Suppressor macrophage treated with lipopolysaccharide for 1 hour (primary cell): ENCODE measurements around the gene SLC17A6.

Experiments
- DNase-seq, 3 donors: peaks; one replicate each; pipeline ENCODE4 v3.0.0-alpha.2; 2020 to 2022

SLC17A6 gene

GRCh38 chr11:22337596-22338485 is at the start of gene SLC17A6:
Gene SLC17A6, plus strand, starts transcription at chr11:22338381. Its CDS starts 153 bp downstream, at chr11:22338534.
- peak; percentile 27 to 68 (median 64) for DNase-seq

GRCh38 chr11:22302368-22302767 is 35.8 kb upstream of the SLC17A6 start:
- no peak for DNase-seq

GRCh38 chr11:22304337-22304961 is 33.7 kb upstream of the SLC17A6 start:
- peak; percentile 25 to 77 (median 75) for DNase-seq

GRCh38 chr11:22317656-22318055 is 20.5 kb upstream of the SLC17A6 start:
- no peak for DNase-seq

- DNase-seq = no peak
Measured at GRCh38 chr11:22331771-22332170, 6.4 kb upstream of the SLC17A6 start.

GRCh38 chr11:22336587-22336986 is 1.6 kb upstream of the SLC17A6 start:
- DNase-seq = no peak

- no peak for DNase-seq
Measured at GRCh38 chr11:22339611-22340010, 1.4 kb downstream of the SLC17A6 start.

GRCh38 chr11:22340235-22340634 is 2.1 kb downstream of the SLC17A6 start:
- no peak for DNase-seq

GRCh38 chr11:22340701-22341587 is 2.8 kb downstream of the SLC17A6 start:
- DNase-seq = no peak

GRCh38 chr11:22341588-22341931 is 3.4 kb downstream of the SLC17A6 start:
- DNase-seq = no peak

GRCh38 chr11:22342211-22343031 is 4.2 kb downstream of the SLC17A6 start:
- DNase-seq = no peak

- DNase-seq = no peak
Measured at GRCh38 chr11:22343032-22343324, 4.8 kb downstream of the SLC17A6 start.

- DNase-seq = no peak
Measured at GRCh38 chr11:22343371-22344032, 5.3 kb downstream of the SLC17A6 start.

GRCh38 chr11:22344081-22344480 is 5.9 kb downstream of the SLC17A6 start:
- DNase-seq = no peak

- no peak for DNase-seq
Measured at GRCh38 chr11:22346282-22346681, 8.1 kb downstream of the SLC17A6 start.

- DNase-seq = no peak
Measured at GRCh38 chr11:22347857-22348487, 9.8 kb downstream of the SLC17A6 start.

- no peak for DNase-seq
Measured at GRCh38 chr11:22349491-22349890, 11.3 kb downstream of the SLC17A6 start.

GRCh38 chr11:22359295-22359694 is 21.1 kb downstream of the SLC17A6 start:
- no peak for DNase-seq

- no peak for DNase-seq
Measured at GRCh38 chr11:22371160-22371559, 33.0 kb downstream of the SLC17A6 start.

- no peak for DNase-seq
Measured at GRCh38 chr11:22387126-22387525, 48.9 kb downstream of the SLC17A6 start.

- no peak for DNase-seq
Measured at GRCh38 chr11:22389526-22390282, 51.5 kb downstream of the SLC17A6 start.
